ENCODE measurements around the gene NSUN4.

- TF ChIP-seq CTCF (conservative IDR thresholded peaks at IDR 0.05) (no peak), EZH2 (IDR thresholded peaks at IDR 0.05; ENCODE audit: low read depth) (no peak)
Observed at GRCh38 chr1:46298387-46298786, 42.2 kb upstream of the NSUN4 start.
